OCI-LY7 (cell line): Measurements from ENCODE around the gene DNAH17. TPM values are rescaled to one million over a fixed set of nuclear protein-coding genes. Genes with fewer than 3 reads are reported as not detected.

Experiments used
- BruUV-seq: library from RNA; stranded (reverse); fragments of 400-500 nt; replicated peaks from 2 replicates; lab custom pipeline; 2021; lab: Mats Ljungman, UMichigan
- CTCF ChIA-PET: fragments of 300-600 bp; sonication (Branson Sonifier 250); formaldehyde crosslinking; loops from one replicate; lab custom pipeline; 2022; ENCODE audit warnings: antibody characterized with exemption; ENCODE audit not compliant: unreplicated experiment; lab: Charles Lee
- POLR2A ChIA-PET: fragments of 300-600 bp; sonication (Branson Sonifier 250); formaldehyde crosslinking; loops from one replicate; lab custom pipeline; 2022; ENCODE audit warnings: antibody characterized with exemption; lab: Charles Lee
- DNase-seq: peaks from one replicate; pipeline ENCODE4 v3.0.0-alpha.2; 2015; ENCODE audit warnings: low spot score
- H2AFZ ChIP-seq: fragments of 200-600 bp; sonication (generic), shearing (Covaris generic); 2 replicates; pipeline ENCODE4 v1.6.1; 2014; ENCODE audit warnings: mild to moderate bottlenecking, antibody characterized with exemption, low read length, moderate library complexity
- H3K27ac ChIP-seq: fragments of 200-600 bp; sonication (generic); 2 replicates; pipeline ENCODE4 v1.5.1; 2014; ENCODE audit warnings: mixed run types, low read depth, mild to moderate bottlenecking, moderate library complexity, low read length, inconsistent platforms; ENCODE audit not compliant: poor library complexity, severe bottlenecking
- H3K36me3 ChIP-seq: fragments of 200-600 bp; sonication (generic); 2 replicates; pipeline ENCODE4 v1.6.1; 2014; ENCODE audit warnings: mild to moderate bottlenecking, antibody characterized with exemption, low read length, moderate library complexity, mixed read lengths; ENCODE audit not compliant: insufficient read depth
- H3K4me1 ChIP-seq: fragments of 200-600 bp; sonication (generic); 2 replicates; pipeline ENCODE4 v1.5.1; 2014; ENCODE audit warnings: mild to moderate bottlenecking, low read length; ENCODE audit not compliant: insufficient read depth, poor library complexity, severe bottlenecking
- H3K4me2 ChIP-seq: fragments of 200-600 bp; sonication (generic); 2 replicates; pipeline ENCODE4 v1.6.1; 2014; ENCODE audit warnings: mild to moderate bottlenecking, low read length
- H3K4me3 ChIP-seq: fragments of 200-600 bp; sonication (generic); 2 replicates; pipeline ENCODE4 v1.5.1; 2014; ENCODE audit warnings: mild to moderate bottlenecking, low read depth, low read length; ENCODE audit not compliant: poor library complexity, severe bottlenecking
- H3K79me2 ChIP-seq: fragments of 200-600 bp; sonication (generic); 2 replicates; pipeline ENCODE4 v1.6.1; 2016; ENCODE audit warnings: low read depth, mild to moderate bottlenecking, low read length, moderate library complexity, mixed read lengths; ENCODE audit not compliant: insufficient read depth
- H3K9me2 ChIP-seq: fragments of 200-600 bp; sonication (generic); 2 replicates; pipeline ENCODE4 v1.6.1; 2016; ENCODE audit warnings: mild to moderate bottlenecking, low read length, mixed read lengths; ENCODE audit not compliant: insufficient read depth
- H3K9me3 ChIP-seq: fragments of 200-600 bp; sonication (generic); 2 replicates; pipeline ENCODE4 v1.6.1; 2014; ENCODE audit warnings: mild to moderate bottlenecking, mixed run types, low read length, mixed read lengths
- H4K20me1 ChIP-seq: fragments of 200-600 bp; sonication (generic); 2 replicates; pipeline ENCODE4 v1.6.1; 2014; ENCODE audit warnings: mild to moderate bottlenecking, antibody characterized with exemption, low read length, moderate library complexity, mixed read lengths; ENCODE audit not compliant: insufficient read depth
- EZH2phosphoT487 ChIP-seq: fragments of 200-600 bp; sonication (generic); IDR thresholded peaks from 2 replicates; pipeline ENCODE4 v1.6.1; 2018; ENCODE audit warnings: low read depth, borderline replicate concordance, mild to moderate bottlenecking, mixed run types, antibody characterized with exemption, low read length, moderate library complexity, mixed read lengths
- intact Hi-C: fragments of 100-400 bp; cut with micrococcal nuclease; formaldehyde crosslinking; loops from one replicate; pipeline ENCODE4 v1.10.0; 2022; ENCODE audit not compliant: unreplicated experiment
- total RNA-seq, 2 experiments: library from RNA; depleted of rRNA in 1 of 2; stranded (reverse); fragments of >200 nt in 1 of 2; shearing (Covaris generic) in 1 of 2; gene quantifications; 2 replicates each; pipeline ENCODE4 v1.2.3, GENCODE V29; 2014 to 2022
- TF ChIP-seq, protein P1 (sequence below): fragments of 200-600 bp; sonication (generic); conservative IDR thresholded peaks from 2 replicates; pipeline ENCODE4 v1.5.1; 2014; ENCODE audit warnings: mild to moderate bottlenecking, antibody characterized with exemption, low read length, moderate library complexity, mixed read lengths

The DNAH17 gene
- total RNA-seq, 2 experiments from 2014 or later: 0.89 to 1.1 TPM

DNA sequence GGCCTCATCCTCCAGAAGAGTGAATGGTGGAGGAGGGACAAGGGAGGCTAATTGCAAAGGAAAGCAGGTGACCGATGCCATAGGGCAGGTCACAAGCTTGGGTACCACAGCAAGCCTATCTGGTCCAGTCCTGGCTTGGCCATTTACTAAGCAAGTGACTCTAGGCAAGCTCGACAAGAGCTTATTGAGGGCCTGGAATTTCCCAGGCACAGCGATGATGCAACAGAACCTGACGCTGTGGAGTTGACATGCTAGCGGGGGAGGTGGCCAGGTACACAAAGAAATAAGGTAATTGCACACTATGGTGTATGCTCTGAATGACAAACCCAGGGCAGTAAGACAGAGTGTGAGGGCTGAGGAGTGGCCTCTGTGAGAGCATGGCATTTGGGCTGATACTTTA, 100.2 kb downstream of the DNAH17 start:
- BruUV-seq: no TSS peak
- no peaks in the 10 kb centered on the region for H3K36me3 ChIP-seq
- intact Hi-C loops: no loop called here

DNA sequence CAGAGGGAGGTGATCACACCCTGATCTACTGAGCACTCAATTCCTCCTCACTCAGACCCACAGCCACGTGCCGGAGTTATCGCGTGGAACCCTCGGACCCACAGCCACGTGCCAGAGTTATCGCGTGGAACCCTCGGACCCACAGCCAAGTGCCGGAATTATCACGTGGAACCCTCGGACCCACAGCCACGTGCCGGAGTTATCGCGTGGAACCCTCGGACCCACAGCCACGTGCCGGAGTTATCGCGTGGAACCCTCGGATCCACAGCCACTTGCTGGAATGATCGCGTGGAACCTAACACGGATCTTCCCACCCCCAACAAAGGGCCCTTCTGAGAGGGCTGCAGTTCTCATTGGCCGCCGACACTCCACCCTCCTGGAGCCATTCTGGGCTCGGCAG, 101.0 kb downstream of the DNAH17 start:
- ChIA-PET CTCF (no interaction called here), POLR2A (no interaction called here)
- H4K20me1 ChIP-seq: no peaks in the 10 kb centered on the region
- no peak overlapping the region for H3K4me2 ChIP-seq
- no peak overlapping the region for H3K4me3 ChIP-seq
- no peak overlapping the region for H2AFZ ChIP-seq
- no peaks in the 10 kb centered on the region for H3K36me3 ChIP-seq
- no peaks in the 10 kb centered on the region for H3K9me3 ChIP-seq
- BruUV-seq: no TSS peak
- no peak for DNase-seq
- H3K79me2 ChIP-seq: no peaks in the 10 kb centered on the region
- intact Hi-C loops: no loop called here
- peaks cover 5% of the 10 kb centered on the region for H3K4me1 ChIP-seq
- TF ChIP-seq EZH2phosphoT487: no peak
- TF ChIP-seq, protein P1, sequence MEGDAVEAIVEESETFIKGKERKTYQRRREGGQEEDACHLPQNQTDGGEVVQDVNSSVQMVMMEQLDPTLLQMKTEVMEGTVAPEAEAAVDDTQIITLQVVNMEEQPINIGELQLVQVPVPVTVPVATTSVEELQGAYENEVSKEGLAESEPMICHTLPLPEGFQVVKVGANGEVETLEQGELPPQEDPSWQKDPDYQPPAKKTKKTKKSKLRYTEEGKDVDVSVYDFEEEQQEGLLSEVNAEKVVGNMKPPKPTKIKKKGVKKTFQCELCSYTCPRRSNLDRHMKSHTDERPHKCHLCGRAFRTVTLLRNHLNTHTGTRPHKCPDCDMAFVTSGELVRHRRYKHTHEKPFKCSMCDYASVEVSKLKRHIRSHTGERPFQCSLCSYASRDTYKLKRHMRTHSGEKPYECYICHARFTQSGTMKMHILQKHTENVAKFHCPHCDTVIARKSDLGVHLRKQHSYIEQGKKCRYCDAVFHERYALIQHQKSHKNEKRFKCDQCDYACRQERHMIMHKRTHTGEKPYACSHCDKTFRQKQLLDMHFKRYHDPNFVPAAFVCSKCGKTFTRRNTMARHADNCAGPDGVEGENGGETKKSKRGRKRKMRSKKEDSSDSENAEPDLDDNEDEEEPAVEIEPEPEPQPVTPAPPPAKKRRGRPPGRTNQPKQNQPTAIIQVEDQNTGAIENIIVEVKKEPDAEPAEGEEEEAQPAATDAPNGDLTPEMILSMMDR: no peak
- H3K27ac ChIP-seq: no peak overlapping the region
- no peaks in the 10 kb centered on the region for H3K9me2 ChIP-seq

More for the DNA sequence above, 100.2 kb downstream of the DNAH17 start:
- TF ChIP-seq EZH2phosphoT487: no peak
- TF ChIP-seq, protein P1: no peak
- Histone ChIP-seq H3K4me1 (peaks cover 5% of the 10 kb centered on the region), H3K79me2 (no peaks in the 10 kb centered on the region), H3K27ac (no peak overlapping the region), H3K4me2 (no peak overlapping the region), H3K4me3 (no peak overlapping the region), H3K9me2 (no peaks in the 10 kb centered on the region), H4K20me1 (no peaks in the 10 kb centered on the region), H2AFZ (no peak overlapping the region), H3K9me3 (no peaks in the 10 kb centered on the region)
- CTCF ChIA-PET: no interaction called here
- no peak for DNase-seq
- POLR2A ChIA-PET: no interaction called here

DNA sequence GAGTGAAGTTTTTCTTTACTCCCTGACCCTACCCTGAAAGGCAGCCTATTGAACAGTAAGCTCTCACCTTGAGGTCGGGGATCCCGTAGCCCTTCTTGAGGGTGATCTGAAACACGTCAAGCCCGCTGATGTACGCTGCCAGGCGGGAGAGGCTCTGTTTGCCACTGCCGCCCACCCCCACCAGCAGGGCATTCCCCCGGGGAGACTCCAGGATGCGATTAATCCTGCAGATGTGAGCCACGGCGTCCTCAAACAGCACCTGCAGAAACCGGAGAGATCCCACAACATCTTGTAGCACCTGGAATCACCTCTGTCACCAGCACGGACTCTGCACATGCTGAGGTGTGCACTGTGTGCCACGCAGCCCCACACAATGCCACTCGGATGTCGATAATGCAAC, 102.0 kb downstream of the DNAH17 start:
- BruUV-seq: no TSS peak
- H3K4me2 ChIP-seq: no peak overlapping the region
- H3K4me1 ChIP-seq: peaks cover 5% of the 10 kb centered on the region
- H3K4me3 ChIP-seq: no peak overlapping the region
- no peaks in the 10 kb centered on the region for H3K9me3 ChIP-seq
- ChIA-PET CTCF (no interaction called here), POLR2A (no interaction called here)
- TF ChIP-seq EZH2phosphoT487: no peak
- TF ChIP-seq, protein P1: no peak
- DNase-seq: no peak
- H3K27ac ChIP-seq: no peak overlapping the region
- no peaks in the 10 kb centered on the region for H4K20me1 ChIP-seq
- H3K36me3 ChIP-seq: no peaks in the 10 kb centered on the region
- no peaks in the 10 kb centered on the region for H3K9me2 ChIP-seq
- H2AFZ ChIP-seq: no peak overlapping the region
- H3K79me2 ChIP-seq: no peaks in the 10 kb centered on the region
- intact Hi-C loops: no loop called here
